ENCODE results near the gene ASTN2. TPM values are rescaled to one million over a fixed set of nuclear protein-coding genes. Genes with fewer than 3 reads are reported as not detected.

Gene ASTN2
- total and polyA plus RNA-seq, 9 donors, result 1.8 to 6.4 (median 3.2) TPM

- 79 to 84% (median 84%) methylated on average over 3 of the region's 3 CpGs for WGBS, 3 donors
- no peaks in the 10 kb centered on the region for H3K27me3 ChIP-seq
- H3K4me3 ChIP-seq, result no peak overlapping the region
- intact Hi-C loops (cut with DNase I), result no loop called here
- no peak overlapping the region for H3K27ac ChIP-seq
- DNase-seq, result no peak
- H3K4me1 ChIP-seq (ENCODE audit: insufficient read depth), result no peaks in the 10 kb centered on the region
- no peak for TF ChIP-seq POLR2A (IDR thresholded peaks at IDR 0.05)
- TF ChIP-seq CTCF (IDR thresholded peaks at IDR 0.05), result no peak
- TF ChIP-seq EP300 (IDR thresholded peaks at IDR 0.05), result no peak
- no peaks in the 10 kb centered on the region for H3K36me3 ChIP-seq
- H3K9me3 ChIP-seq, result no peaks in the 10 kb centered on the region
These were observed 463.0 kb downstream of the ASTN2 start for GRCh38 chr9:116951588-116952435.

- intact Hi-C loops (cut with DNase I), result no loop called here
- Histone ChIP-seq H3K9me3 (no peaks in the 10 kb centered on the region), H3K4me3 (no peak overlapping the region), H3K36me3 (no peaks in the 10 kb centered on the region), H3K4me1 (ENCODE audit: insufficient read depth) (no peaks in the 10 kb centered on the region), H3K27ac (no peak overlapping the region), H3K27me3 (no peaks in the 10 kb centered on the region)
- TF ChIP-seq CTCF (IDR thresholded peaks at IDR 0.05), result no peak
- no peak for TF ChIP-seq POLR2A (IDR thresholded peaks at IDR 0.05)
- no peak for TF ChIP-seq EP300 (IDR thresholded peaks at IDR 0.05)
- DNase-seq, result no peak
- WGBS, 3 donors, result 62 to 80% (median 70%) methylated on average over 2 of the region's 2 CpGs
These were observed 469.0 kb downstream of the ASTN2 start for GRCh38 chr9:116945817-116946216.

GRCh38 chr9:116944714-116945534, 469.9 kb downstream of the ASTN2 start:
- 27 to 51% (median 39%) methylated on average over 4 of the region's 4 CpGs for WGBS, 3 donors
- no peak overlapping the region for H3K27ac ChIP-seq
- intact Hi-C loops (cut with DNase I), result no loop called here
- no peaks in the 10 kb centered on the region for H3K9me3 ChIP-seq
- no peak for DNase-seq
- TF ChIP-seq EP300 (IDR thresholded peaks at IDR 0.05) (no peak), CTCF (IDR thresholded peaks at IDR 0.05) (no peak), POLR2A (IDR thresholded peaks at IDR 0.05) (no peak)
- H3K4me1 ChIP-seq (ENCODE audit: insufficient read depth), result no peaks in the 10 kb centered on the region
- H3K4me3 ChIP-seq, result no peak overlapping the region
- H3K27me3 ChIP-seq, result no peaks in the 10 kb centered on the region
- no peaks in the 10 kb centered on the region for H3K36me3 ChIP-seq

- 89 to 91% (median 90%) methylated on average over 5 of the region's 5 CpGs for WGBS, 3 donors
- no peaks in the 10 kb centered on the region for H3K9me3 ChIP-seq
- no peak overlapping the region for H3K27ac ChIP-seq
- DNase-seq, result no peak
- no peaks in the 10 kb centered on the region for H3K27me3 ChIP-seq
- no peaks in the 10 kb centered on the region for H3K36me3 ChIP-seq
- H3K4me1 ChIP-seq (ENCODE audit: insufficient read depth), result no peaks in the 10 kb centered on the region
- TF ChIP-seq CTCF (IDR thresholded peaks at IDR 0.05), result no peak
- no peak for TF ChIP-seq EP300 (IDR thresholded peaks at IDR 0.05)
- TF ChIP-seq POLR2A (IDR thresholded peaks at IDR 0.05), result no peak
- intact Hi-C loops (cut with DNase I), result no loop called here
- H3K4me3 ChIP-seq, result no peak overlapping the region
These were observed 470.9 kb downstream of the ASTN2 start for GRCh38 chr9:116943970-116944369.
